MG63 (cell line): Measurements from ENCODE around the gene NCEH1. TPM values are rescaled to one million over a fixed set of nuclear protein-coding genes. Genes with fewer than 3 reads are reported as not detected.
A peak's percentile ranks its signal among the peaks of the same experiment; 100 is the strongest.
"Not testable (repeated sequence)": the region's sequence is repeated elsewhere in the genome, so short reads cannot be mapped to it uniquely, and the experiment has no call there.

Experiments used
- DNase-seq: peaks from one replicate; pipeline ENCODE4 v3.0.0-alpha.2; 2020
- H3K27me3 ChIP-seq: fragments of 250-450 bp; sonication (Bioruptor Pico); 2 replicates; pipeline ENCODE4 v1.5.1; 2020; ENCODE audit warnings: mild to moderate bottlenecking, moderate library complexity
- H3K36me3 ChIP-seq: fragments of 250-450 bp; sonication (Bioruptor Pico); 2 replicates; pipeline ENCODE4 v1.5.1; 2020; ENCODE audit warnings: mild to moderate bottlenecking, moderate library complexity
- H3K4me3 ChIP-seq: fragments of 250-450 bp; sonication (Bioruptor Pico); 2 replicates; pipeline ENCODE4 v1.5.1; 2020; ENCODE audit warnings: mild to moderate bottlenecking, moderate library complexity
- H3K9me3 ChIP-seq: fragments of 250-450 bp; sonication (Bioruptor Pico); 2 replicates; pipeline ENCODE4 v1.5.1; 2020; ENCODE audit warnings: mild to moderate bottlenecking, moderate library complexity
- total RNA-seq: library from RNA; depleted of rRNA; stranded (reverse); fragments of >200 nt; shearing (Covaris generic); gene quantifications from 2 replicates; pipeline ENCODE4 v1.2.3, GENCODE V29; 2014; ENCODE audit warnings: low replicate concordance

Gene NCEH1
- total RNA-seq, 1 experiment from 2014 or later = 24.8 TPM

- Histone ChIP-seq H3K27me3 (no peaks in the 10 kb centered on the region), H3K9me3 (peaks cover 7% of the 10 kb centered on the region), H3K36me3 (no peaks in the 10 kb centered on the region), H3K4me3 (no peak overlapping the region)
- no peak for DNase-seq
These were observed 96.3 kb downstream of the NCEH1 start for GRCh38 chr3:172614340-172615274.

DNA sequence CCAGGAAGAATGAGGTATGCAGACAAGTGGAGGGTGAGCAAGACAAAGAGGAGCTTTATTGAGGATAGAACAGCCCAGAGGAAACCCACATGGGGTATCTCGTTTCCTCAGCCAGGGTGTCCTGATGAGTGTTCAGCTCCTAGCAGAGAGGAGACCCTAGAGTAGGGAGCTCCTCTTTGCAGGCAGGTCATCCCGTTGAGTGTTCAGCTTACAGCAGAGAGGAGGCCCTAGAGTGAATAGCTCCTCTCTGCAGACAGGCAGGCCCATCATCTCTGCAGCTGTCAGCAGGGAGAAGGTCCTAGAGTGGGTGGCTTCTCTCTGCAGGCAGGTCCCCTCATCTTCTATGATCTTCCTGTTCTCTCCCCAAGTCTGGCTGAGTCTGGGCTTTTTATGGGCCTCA lies 97.0 kb downstream of the NCEH1 start:
- no peak for DNase-seq
- H3K4me3 ChIP-seq = no peak overlapping the region
- H3K9me3 ChIP-seq = peaks cover 7% of the 10 kb centered on the region
- H3K27me3 ChIP-seq = no peaks in the 10 kb centered on the region
- no peaks in the 10 kb centered on the region for H3K36me3 ChIP-seq

DNA sequence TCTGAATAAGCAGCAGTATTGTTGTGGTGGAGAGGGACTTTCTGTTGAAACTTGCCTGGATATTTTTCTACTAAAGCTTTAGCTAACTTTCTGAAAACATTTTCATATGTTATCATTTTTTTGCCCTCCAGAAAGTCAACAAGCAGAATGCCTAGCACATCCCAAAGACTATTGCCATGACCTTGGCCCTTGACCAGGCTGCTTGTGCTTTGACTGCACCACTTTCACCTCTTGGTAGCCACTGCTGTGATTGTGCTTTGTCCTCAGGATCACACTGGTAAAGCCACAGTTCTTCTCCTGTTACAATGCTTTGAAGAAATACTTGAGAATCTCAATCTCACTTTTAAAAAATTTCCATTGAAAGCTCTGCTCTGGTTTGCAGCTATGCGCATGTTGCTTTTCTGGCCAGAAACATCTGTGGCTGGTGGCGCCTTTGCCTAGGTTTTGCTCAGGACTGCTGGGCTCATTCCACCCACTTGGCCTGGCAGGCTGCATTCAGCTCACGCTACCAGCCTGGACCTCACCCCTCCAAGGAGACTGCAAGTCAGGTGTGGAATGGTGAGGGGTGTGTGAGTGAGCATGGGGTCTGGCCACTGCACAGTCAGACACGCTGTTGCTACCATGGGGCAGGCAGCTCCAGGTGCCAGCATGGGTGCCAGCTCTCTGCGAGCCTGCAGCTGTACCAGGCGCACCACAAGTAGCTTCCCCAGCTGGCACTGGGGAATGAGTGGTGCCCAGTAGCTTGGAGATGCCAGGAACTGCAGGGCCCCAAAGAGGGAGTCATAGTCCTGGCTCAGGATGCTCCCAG lies 97.8 kb downstream of the NCEH1 start:
- Histone ChIP-seq H3K36me3 (no peaks in the 10 kb centered on the region), H3K4me3 (no peak overlapping the region), H3K9me3 (peaks cover 7% of the 10 kb centered on the region), H3K27me3 (no peaks in the 10 kb centered on the region)
- no peak for DNase-seq

- peaks cover 7% of the 10 kb centered on the region for H3K9me3 ChIP-seq
- H3K4me3 ChIP-seq = no peak overlapping the region
These were observed 101.1 kb downstream of the NCEH1 start for GRCh38 chr3:172609750-172610149.

DNA sequence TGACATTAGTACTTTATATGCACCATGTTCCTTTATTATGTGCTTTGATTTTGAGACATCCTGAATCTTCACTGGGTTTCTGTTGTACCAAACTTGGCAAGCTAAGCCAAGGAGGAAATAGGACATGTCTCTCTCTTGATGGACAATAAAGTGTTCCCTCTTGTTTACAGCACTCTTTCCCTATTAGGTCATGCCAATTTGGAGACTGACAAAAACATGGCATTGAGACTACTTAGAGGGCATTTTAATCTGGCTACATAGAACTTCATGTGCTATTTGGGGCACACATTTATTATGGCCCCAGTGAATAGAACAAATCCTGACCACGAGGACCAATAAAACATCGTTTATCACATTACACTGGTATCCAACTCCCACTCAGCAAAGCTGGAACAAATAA lies 102.3 kb downstream of the NCEH1 start:
- no peak for DNase-seq

More at GRCh38 chr3:172609750-172610149, 101.1 kb downstream of the NCEH1 start:
- Histone ChIP-seq H3K27me3 (no peaks in the 10 kb centered on the region), H3K36me3 (no peaks in the 10 kb centered on the region)
- no peak for DNase-seq

DNA sequence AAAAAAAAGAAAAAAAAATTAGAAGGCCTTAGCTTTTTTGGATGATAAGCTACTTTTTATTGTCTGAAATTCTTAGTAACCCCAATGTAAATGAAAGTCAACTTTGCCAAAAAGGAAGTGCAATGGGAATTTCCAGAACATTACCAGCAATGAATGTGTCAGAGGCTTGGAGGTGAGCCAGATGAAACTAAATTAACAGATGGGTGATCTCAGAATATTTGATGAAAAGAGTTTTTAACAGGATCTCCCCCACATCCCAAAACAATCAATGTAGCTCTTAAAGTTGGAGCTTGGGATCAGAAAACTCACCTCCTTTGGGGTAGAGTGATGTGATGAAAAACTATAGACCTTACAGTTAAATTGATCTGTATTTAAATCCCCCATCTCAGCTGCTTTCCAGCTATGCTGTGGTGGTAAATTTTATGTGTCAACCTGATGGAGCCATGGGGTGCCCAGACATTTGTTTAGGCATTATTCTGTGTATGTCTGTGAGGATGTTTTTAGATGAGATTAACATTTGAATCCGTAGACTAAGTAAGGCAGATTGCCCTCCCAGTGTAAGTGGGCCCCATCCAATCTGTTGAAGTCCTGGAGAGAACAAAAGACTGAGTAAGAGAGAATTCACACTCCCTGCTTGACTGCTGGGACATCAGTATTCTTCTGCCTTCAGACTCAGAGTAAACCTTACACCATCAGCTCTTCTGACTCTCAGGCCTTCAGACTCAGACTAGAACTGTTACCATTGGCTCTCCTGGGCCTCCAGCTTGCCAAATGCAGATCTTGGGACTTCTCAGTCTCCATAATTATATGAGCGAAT lies 103.4 kb downstream of the NCEH1 start:
- Histone ChIP-seq H3K9me3 (no peaks in the 10 kb centered on the region), H3K4me3 (no peak overlapping the region), H3K36me3 (no peaks in the 10 kb centered on the region), H3K27me3 (no peaks in the 10 kb centered on the region)
- DNase-seq = peak; percentile 71

More for the DNA sequence above, 102.3 kb downstream of the NCEH1 start:
- no peaks in the 10 kb centered on the region for H3K27me3 ChIP-seq
- H3K9me3 ChIP-seq = peaks cover under 1% of the 10 kb centered on the region; the same call in 1 of the 2 replicates
- no peaks in the 10 kb centered on the region for H3K36me3 ChIP-seq
- no peak overlapping the region for H3K4me3 ChIP-seq

GRCh38 chr3:172606021-172606420 lies 104.8 kb downstream of the NCEH1 start:
- H3K4me3 ChIP-seq = no peak overlapping the region
- H3K36me3 ChIP-seq = no peaks in the 10 kb centered on the region
- no peaks in the 10 kb centered on the region for H3K27me3 ChIP-seq
- peak; percentile 32 for DNase-seq
- no peaks in the 10 kb centered on the region for H3K9me3 ChIP-seq

DNA sequence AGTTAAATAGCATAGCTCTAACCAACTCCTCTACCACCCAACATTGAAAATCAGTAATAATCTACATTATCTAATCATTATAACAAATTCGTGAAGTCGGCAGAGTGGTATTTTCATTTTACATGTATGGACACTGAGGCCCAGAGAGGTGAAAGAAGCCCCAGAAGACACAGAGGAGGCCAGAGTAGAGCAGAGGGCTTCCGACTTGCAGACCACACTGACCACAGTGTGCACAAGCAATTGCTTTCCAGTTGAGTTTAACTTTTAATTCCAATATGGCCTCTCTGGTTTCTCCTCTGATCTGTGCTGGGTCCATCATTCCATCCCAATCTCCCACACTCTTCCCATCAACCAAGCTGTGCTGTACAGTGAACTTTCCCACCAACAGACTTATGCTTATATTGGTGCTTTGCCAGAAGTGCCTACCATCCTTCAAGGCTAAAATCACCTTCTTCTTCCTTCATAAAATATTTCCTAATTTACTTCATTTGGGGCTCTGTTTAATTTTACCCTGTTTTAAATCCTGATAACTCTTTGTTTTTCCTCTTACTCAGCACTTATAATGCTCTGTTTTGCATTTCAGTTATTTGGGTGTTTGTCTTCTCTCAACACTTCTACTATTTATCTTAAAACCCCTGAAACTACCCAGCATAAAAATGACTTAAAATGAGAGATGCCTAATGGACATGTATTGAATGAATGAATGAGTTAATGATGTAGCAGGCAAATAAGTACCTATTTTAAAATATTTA lies 105.8 kb downstream of the NCEH1 start:
- no peaks in the 10 kb centered on the region for H3K36me3 ChIP-seq
- no peak overlapping the region for H3K4me3 ChIP-seq
- H3K9me3 ChIP-seq = no peaks in the 10 kb centered on the region
- no peaks in the 10 kb centered on the region for H3K27me3 ChIP-seq
- DNase-seq = no peak

- DNase-seq = no peak
- Histone ChIP-seq H3K4me3 (no peak overlapping the region), H3K9me3 (no peaks in the 10 kb centered on the region), H3K36me3 (no peaks in the 10 kb centered on the region), H3K27me3 (no peaks in the 10 kb centered on the region)
These were observed 109.6 kb downstream of the NCEH1 start for GRCh38 chr3:172601066-172601832.

DNA sequence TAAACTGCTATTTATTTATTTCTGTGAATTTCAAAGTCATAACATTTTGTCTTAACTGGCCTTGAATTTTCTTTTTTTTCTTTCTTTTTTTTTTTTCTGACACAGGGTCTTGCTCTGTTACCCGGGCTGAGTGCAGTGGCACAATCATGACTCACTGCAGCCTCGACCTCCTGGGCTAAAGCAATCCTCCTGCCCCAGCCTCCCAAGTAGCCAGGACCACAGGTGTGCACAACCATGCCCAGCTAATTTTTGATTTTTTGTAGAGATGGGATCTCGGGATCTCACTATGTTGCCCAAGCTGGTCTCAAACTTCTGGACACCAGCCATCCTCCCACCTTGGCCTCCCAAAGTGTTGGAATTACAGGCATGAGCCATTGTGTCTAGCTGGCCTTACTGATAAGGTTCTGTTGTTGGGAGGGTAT lies 110.2 kb downstream of the NCEH1 start:
- no peak for DNase-seq

GRCh38 chr3:172598904-172599303 lies 112.0 kb downstream of the NCEH1 start:
- Histone ChIP-seq H3K36me3 (no peaks in the 10 kb centered on the region), H3K27me3 (no peaks in the 10 kb centered on the region), H3K9me3 (no peaks in the 10 kb centered on the region), H3K4me3 (no peak overlapping the region)
- DNase-seq = no peak

More for the DNA sequence above, 110.2 kb downstream of the NCEH1 start:
- H3K27me3 ChIP-seq = no peaks in the 10 kb centered on the region
- no peaks in the 10 kb centered on the region for H3K36me3 ChIP-seq
- no peaks in the 10 kb centered on the region for H3K9me3 ChIP-seq
- H3K4me3 ChIP-seq = no peak overlapping the region

DNA sequence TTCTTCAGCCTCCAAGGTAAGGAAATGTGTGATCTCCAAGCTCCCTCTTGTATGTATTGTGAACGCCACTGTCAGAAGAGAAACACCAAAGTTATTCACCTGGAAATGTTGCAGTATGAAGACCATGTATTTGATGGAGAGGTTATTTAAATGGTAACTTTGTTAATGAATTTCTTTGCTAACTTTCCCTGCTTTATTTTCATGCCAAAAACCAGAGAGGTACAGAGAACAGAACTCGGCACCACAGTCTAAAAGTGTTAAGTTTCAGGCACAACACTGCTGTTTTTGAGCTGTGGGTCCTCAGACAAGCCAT lies 114.5 kb downstream of the NCEH1 start:
- H3K9me3 ChIP-seq = no peaks in the 10 kb centered on the region
- no peaks in the 10 kb centered on the region for H3K36me3 ChIP-seq
- no peak overlapping the region for H3K4me3 ChIP-seq
- DNase-seq = no peak
- no peaks in the 10 kb centered on the region for H3K27me3 ChIP-seq

GRCh38 chr3:172595664-172596393 lies 115.0 kb downstream of the NCEH1 start:
- Histone ChIP-seq H3K36me3 (no peaks in the 10 kb centered on the region), H3K27me3 (no peaks in the 10 kb centered on the region), H3K9me3 (no peaks in the 10 kb centered on the region), H3K4me3 (peak overlapping the region; percentile 30)
- peak; percentile 13 for DNase-seq

DNA sequence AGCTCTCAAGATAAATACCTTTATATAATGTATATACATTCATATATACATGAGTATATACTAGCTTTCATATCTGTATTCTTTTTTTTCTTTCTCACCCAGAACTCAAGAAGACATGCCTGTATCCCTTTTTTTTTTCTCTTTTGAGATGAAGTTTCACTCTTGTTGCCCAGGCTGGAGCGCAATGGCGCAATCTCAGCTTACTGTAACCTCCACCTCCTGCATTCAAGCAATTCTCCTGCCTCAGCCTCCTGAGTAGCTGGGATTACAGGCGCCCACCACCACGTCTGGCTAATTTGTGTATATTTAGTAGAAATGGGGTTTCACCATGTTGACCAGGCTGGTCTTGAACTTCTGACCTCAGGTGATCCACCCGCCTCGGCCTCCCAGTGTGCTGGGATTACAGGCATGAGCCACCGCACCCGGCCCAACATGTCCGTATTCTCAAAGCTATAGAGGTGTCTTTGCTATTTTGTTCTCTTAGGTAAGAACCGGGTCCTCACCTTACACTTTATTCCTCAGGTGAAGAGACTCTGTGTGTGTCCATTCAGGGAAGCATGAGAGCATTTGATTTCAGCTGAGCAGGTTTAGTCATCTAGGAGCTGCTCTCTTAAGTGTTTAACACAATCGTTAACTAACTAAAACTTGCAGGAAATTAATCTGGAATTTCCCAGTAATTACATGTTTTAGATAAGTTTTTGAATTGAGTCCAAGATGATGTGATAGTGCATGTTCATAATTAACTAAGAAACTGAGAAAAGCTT lies 115.8 kb downstream of the NCEH1 start:
- not testable (repeated sequence) for H3K9me3 ChIP-seq, H3K4me3 ChIP-seq, H3K36me3 ChIP-seq, DNase-seq, H3K27me3 ChIP-seq
